Measurements from ENCODE around the gene KRT35.

DNA sequence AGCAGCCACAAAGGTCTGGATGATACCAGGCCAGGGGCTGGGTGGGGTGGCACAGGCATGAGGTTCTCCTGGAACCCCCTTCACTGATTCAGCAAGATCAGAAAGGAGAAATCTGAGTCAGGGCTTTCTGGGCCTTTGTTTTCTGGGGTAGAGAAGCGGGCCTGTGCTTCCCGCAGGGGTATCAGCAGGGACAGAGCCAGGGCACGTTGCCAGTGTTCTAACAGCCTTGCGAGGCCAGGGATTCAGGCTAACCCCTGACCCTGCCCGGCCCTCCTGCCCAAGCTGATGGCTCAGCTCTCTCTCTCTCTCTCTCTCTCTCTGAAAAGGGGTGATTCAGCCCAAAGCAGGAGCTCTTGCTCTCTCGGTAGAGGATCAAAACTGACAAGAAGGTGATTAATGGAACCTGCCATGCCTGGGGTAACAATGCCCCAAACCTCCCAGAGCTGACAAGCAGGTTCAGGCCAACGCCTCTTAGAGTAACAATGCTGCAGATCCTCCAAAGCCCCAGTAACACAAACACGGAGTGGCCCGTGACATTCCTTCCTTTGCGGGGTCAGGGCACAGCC is 26.4 kb upstream of the KRT35 start:
- no peak for TF ChIP-seq POLR2A (IDR thresholded peaks at IDR 0.05; ENCODE audit: low read length)
- no peak for TF ChIP-seq GATA1 (IDR thresholded peaks at IDR 0.05; ENCODE audit: low read depth, low read length)
